Measurements from ENCODE around the gene RUFY1. TPM values are rescaled to one million over a fixed set of nuclear protein-coding genes. Genes with fewer than 3 reads are reported as not detected.
"Not testable (repeated sequence)": the region's sequence is repeated elsewhere in the genome, so short reads cannot be mapped to it uniquely, and the experiment has no call there.

RUFY1 gene
- total RNA-seq, 1 experiment from 2014 or later = 45.7 TPM

DNA sequence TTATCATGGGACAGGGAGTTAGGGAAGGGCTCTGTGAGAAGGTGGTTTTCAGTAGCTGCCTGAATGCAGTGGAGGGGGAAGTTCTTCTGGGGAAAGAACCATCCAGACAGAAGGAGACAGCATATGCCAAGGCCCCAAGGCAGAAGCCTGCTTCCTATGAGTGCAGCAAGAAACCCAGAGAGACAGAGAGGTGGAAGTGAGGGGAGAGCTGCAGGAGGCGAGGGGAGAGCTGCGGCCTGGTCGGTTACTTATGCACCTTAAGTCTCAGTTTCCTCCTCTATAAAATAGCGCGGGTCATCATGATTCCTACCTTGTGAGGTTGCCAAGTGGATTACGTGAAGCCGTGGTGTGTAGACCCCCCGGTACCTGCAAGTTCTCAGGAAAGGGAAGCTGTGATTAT lies 47.9 kb upstream of the RUFY1 start:
- no CpG with 5 or more reads among the region's 8 CpGs for WGBS (ENCODE audit: extremely low coverage, insufficient read length, low lambda C conversion rate)
- not testable (repeated sequence) for H3K56ac ChIP-seq (ENCODE audit: insufficient read length, low read depth, low read length); H4K20me1 ChIP-seq (ENCODE audit: control insufficient read depth, insufficient read depth, insufficient read length); H3K27me3 Mint-ChIP-seq (ENCODE audit: low read depth); H3K4me3 Mint-ChIP-seq; H3K36me3 Mint-ChIP-seq (ENCODE audit: insufficient read depth in 1 of 3, low read depth in 3 of 3); H2BK5ac ChIP-seq (ENCODE audit: insufficient read length, low read length); H3K9me3 ChIP-seq (ENCODE audit: control insufficient read depth, low read depth, low read length); H2BK120ac ChIP-seq (ENCODE audit: low read depth, low read length, poor library complexity, severe bottlenecking); H3K14ac ChIP-seq (ENCODE audit: insufficient read depth, low read length); H4K8ac ChIP-seq (replicated peaks; ENCODE audit: insufficient read length, low read depth, low read length); H3K23me2 ChIP-seq (ENCODE audit: insufficient read length, low read depth, low read length, poor library complexity, severe bottlenecking); H2BK15ac ChIP-seq (ENCODE audit: low read depth, low read length); H3K18ac ChIP-seq (ENCODE audit: insufficient read length, low read depth, low read length); H3K4me2 ChIP-seq (ENCODE audit: insufficient read depth, insufficient read length, low read length); H3K9me3 Mint-ChIP-seq; H3K79me1 ChIP-seq (ENCODE audit: insufficient read depth, low read depth, low read length, poor library complexity, severe bottlenecking); H3K27me3 ChIP-seq (ENCODE audit: insufficient read depth, low read length); H3K27ac ChIP-seq (ENCODE audit: insufficient read length, low read depth, low read length); H3K4me1 ChIP-seq (ENCODE audit: insufficient read depth, low read length); H3K9ac ChIP-seq (ENCODE audit: extremely low read depth, insufficient read length, low read length); H2AFZ ChIP-seq (ENCODE audit: low read length); H3K23ac ChIP-seq (ENCODE audit: insufficient read length, low read depth, low read length); H4K91ac ChIP-seq (ENCODE audit: insufficient read length, low read depth, low read length); H3K27ac Mint-ChIP-seq; H3T11ph ChIP-seq (ENCODE audit: low read length); H4K5ac ChIP-seq (ENCODE audit: insufficient read length, low read depth, low read length); H2BK12ac ChIP-seq (ENCODE audit: insufficient read length, low read depth, low read length); H3K79me2 ChIP-seq (ENCODE audit: insufficient read depth, low read length); H2AK5ac ChIP-seq (ENCODE audit: insufficient read length, low read length); H3K4ac ChIP-seq (ENCODE audit: low read depth, low read length); DNase-seq; H2BK20ac ChIP-seq (ENCODE audit: low read depth, low read length, poor library complexity, severe bottlenecking)
- peaks cover 18 to 19% of the 10 kb centered on the region in 2 experiments for H3K4me1 Mint-ChIP-seq

All from H9 (cell line).